Astrocyte of the cerebellum (primary cell): Measurements from ENCODE around the gene ADGRD2.

Experiments
- DNase-seq: peaks from one replicate; pipeline ENCODE4 v3.0.0-alpha.2; 2011; ENCODE audit warnings: low read depth
- H3K4me3 ChIP-seq: 2 replicates; pipeline ENCODE4 v1.5.1; 2011; ENCODE audit warnings: mild to moderate bottlenecking, low read depth, low read length, moderate library complexity
- CTCF ChIP-seq: IDR thresholded peaks from 2 replicates; pipeline ENCODE4 v1.5.1; 2012; ENCODE audit warnings: low read length, low read depth, moderate library complexity, mild to moderate bottlenecking; ENCODE audit errors: missing control alignments
- in situ Hi-C: cut with HindIII; loops from 2 replicates; pipeline ENCODE4 v1.10.0; 2017; ENCODE audit warnings: low sequenced_read_pairs

ADGRD2 gene

GRCh38 chr9:124470306-124470705, 20.1 kb downstream of the ADGRD2 start:
- in situ Hi-C loops, result no loop called here

GRCh38 chr9:124470726-124471125, 20.5 kb downstream of the ADGRD2 start:
- DNase-seq, result no peak
- no peak overlapping the region for H3K4me3 ChIP-seq
- TF ChIP-seq CTCF, result no peak
- in situ Hi-C loops, result no loop called here

More at GRCh38 chr9:124470306-124470705, 20.1 kb downstream of the ADGRD2 start:
- H3K4me3 ChIP-seq, result no peak overlapping the region
- DNase-seq, result no peak
- no peak for TF ChIP-seq CTCF

GRCh38 chr9:124471761-124472160, 21.5 kb downstream of the ADGRD2 start:
- no peak for DNase-seq
- H3K4me3 ChIP-seq, result no peak overlapping the region
- TF ChIP-seq CTCF, result no peak
- in situ Hi-C loops, result no loop called here

GRCh38 chr9:124472770-124473169, 22.5 kb downstream of the ADGRD2 start:
- no peak overlapping the region for H3K4me3 ChIP-seq
- in situ Hi-C loops, result no loop called here
- no peak for TF ChIP-seq CTCF
- no peak for DNase-seq

GRCh38 chr9:124473310-124473709, 23.1 kb downstream of the ADGRD2 start:
- DNase-seq, result no peak
- no peak overlapping the region for H3K4me3 ChIP-seq
- in situ Hi-C loops, result no loop called here
- no peak for TF ChIP-seq CTCF

- no peak for TF ChIP-seq CTCF
- no peak for DNase-seq
- H3K4me3 ChIP-seq, result no peak overlapping the region
- in situ Hi-C loops, result no loop called here
Observed at GRCh38 chr9:124474151-124474550, 23.9 kb downstream of the ADGRD2 start.
